Breast epithelium (tissue), 3 donors: ENCODE data around the gene PIP5K1A.

Source experiments
- POLR2A ChIP-seq: fragments of 450-650 bp; IDR thresholded peaks from one replicate; pipeline ENCODE4 v1.6.1; 2016; ENCODE audit warnings: antibody characterized with exemption, mild to moderate bottlenecking, moderate library complexity
- POLR2AphosphoS5 ChIP-seq, 3 donors: sonication (generic); formaldehyde crosslinking; IDR thresholded peaks; one replicate each; pipeline ENCODE4 v1.6.1; 2017; ENCODE audit warnings: antibody characterized with exemption in 3 of 3
- TF ChIP-seq, protein P1 (sequence below), 3 donors: fragments of 450-650 bp; IDR thresholded peaks; one replicate each; pipeline ENCODE4 v1.5.1; 2016 to 2017; ENCODE audit warnings: antibody characterized with exemption in 3 of 3, mild to moderate bottlenecking in 3 of 3, moderate library complexity in 3 of 3

DNA sequence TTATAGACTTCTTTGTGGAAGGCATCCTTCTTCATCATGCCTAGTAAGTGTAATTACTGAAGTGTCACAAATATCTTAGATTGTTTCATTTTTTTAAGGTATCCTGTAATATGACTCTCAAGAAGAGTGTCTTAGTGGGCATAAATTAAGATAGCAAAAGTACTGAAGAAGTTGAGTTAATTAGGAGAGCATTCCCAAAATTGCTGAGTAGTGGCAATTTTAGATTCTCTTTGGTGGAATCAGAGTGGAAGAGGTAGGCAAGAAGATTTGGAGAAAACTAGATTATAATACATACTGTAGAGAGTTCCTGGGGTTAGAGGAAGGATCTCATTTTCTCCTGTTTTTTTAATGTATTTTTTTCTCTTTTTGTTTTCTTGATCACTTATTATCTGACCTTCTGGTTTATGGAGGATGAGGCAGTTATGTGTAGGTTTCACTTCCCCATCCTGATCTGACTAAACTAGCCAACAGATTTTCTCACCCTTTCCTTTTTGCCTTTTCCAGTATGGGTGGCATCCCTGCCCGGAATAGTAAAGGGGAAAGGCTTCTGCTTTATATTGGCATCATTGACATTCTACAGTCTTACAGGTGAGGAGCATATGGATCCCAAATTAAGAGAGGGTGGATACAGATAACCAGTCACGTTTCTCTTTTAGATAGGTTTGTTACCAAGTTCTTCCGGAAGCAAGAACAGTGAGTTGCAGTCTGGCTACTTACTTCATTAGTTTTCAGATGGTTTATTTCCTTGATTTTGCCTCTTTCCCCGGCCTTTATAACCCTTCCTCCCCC is 39.5 kb downstream of the PIP5K1A start:
- TF ChIP-seq, protein P1, sequence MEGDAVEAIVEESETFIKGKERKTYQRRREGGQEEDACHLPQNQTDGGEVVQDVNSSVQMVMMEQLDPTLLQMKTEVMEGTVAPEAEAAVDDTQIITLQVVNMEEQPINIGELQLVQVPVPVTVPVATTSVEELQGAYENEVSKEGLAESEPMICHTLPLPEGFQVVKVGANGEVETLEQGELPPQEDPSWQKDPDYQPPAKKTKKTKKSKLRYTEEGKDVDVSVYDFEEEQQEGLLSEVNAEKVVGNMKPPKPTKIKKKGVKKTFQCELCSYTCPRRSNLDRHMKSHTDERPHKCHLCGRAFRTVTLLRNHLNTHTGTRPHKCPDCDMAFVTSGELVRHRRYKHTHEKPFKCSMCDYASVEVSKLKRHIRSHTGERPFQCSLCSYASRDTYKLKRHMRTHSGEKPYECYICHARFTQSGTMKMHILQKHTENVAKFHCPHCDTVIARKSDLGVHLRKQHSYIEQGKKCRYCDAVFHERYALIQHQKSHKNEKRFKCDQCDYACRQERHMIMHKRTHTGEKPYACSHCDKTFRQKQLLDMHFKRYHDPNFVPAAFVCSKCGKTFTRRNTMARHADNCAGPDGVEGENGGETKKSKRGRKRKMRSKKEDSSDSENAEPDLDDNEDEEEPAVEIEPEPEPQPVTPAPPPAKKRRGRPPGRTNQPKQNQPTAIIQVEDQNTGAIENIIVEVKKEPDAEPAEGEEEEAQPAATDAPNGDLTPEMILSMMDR (IDR thresholded peaks at IDR 0.05), result no peak
- TF ChIP-seq POLR2A, result no peak
- TF ChIP-seq POLR2AphosphoS5 (IDR thresholded peaks at IDR 0.05), result no peak
